Lower leg skin (tissue), 4 donors: ENCODE measurements around the gene ASIC2. TPM values are rescaled to one million over a fixed set of nuclear protein-coding genes. Genes with fewer than 3 reads are reported as not detected.

Experiments
- DNase-seq, 2 donors: peaks; one replicate each; pipeline ENCODE4 v3.0.0-alpha.2; 2019; ENCODE audit warnings: low spot score in 2 of 2
- H3K4me3 ChIP-seq: fragments of 200-600 bp; sonication (generic); 2 replicates; pipeline ENCODE4 v1.5.1; 2017; ENCODE audit warnings: mild to moderate bottlenecking, low read depth; ENCODE audit not compliant: poor library complexity, severe bottlenecking
- POLR2A ChIP-seq, 2 donors: fragments of 450-650 bp; IDR thresholded peaks; one replicate each; pipeline ENCODE4 v1.6.1; 2016 to 2017; ENCODE audit warnings: antibody characterized with exemption in 2 of 2, mild to moderate bottlenecking in 1 of 2, moderate library complexity in 1 of 2
- WGBS, 2 donors: methylation state at CpG; one replicate each; pipeline ENCODE4 v1.1.5; 2018; 5-methylcytosine and 5-hydroxymethylcytosine counted together
- intact Hi-C: fragments of 100-400 bp; cut with DNase I; formaldehyde crosslinking; loops from one replicate; pipeline ENCODE4 v1.15.0; 2023; ENCODE audit warnings: low total_unique reads
- total RNA-seq, 4 donors: library from RNA; depleted of rRNA; stranded (reverse); fragments of >200 nt; gene quantifications; one replicate each; pipeline ENCODE4 v1.1.0, GENCODE V29; 2016
- TF ChIP-seq, protein P1 (sequence below), 3 donors: fragments of 450-650 bp; IDR thresholded peaks; one replicate each; pipeline ENCODE4 v1.5.1; 2016; ENCODE audit warnings: antibody characterized with exemption in 3 of 3, mild to moderate bottlenecking in 3 of 3, moderate library complexity in 2 of 3

The ASIC2 gene
- total RNA-seq, 4 donors from 2014 or later, result 0.21 TPM; not detected in 3

DNA sequence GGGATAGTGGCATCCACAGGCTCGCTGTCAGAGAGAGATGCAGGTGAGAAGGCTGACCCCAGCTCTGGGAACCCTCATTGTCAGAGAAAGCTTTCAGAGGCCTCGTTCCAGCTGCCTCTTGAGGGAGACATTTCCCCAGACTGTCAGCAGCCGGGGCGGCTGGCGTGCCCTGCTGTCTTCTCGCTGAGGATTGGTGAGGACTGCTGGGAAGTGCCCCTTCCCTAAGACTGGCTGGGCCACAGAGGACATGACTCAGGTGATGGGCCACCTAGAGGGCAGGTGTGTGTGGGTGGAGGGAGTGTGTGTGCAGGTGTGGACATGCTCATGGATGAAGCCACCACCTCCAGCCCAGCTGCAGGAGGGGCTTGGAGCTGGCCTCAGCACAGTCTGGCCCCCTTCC is 276.2 kb downstream of the ASIC2 start:
- DNase-seq, result peak in 1 of 2 donors; percentile 76
- intact Hi-C loops, result no loop called here
- no peak overlapping the region for H3K4me3 ChIP-seq
- 83% methylated on average over 6 of the region's 6 CpGs for WGBS, 2 donors
- TF ChIP-seq, protein P1, sequence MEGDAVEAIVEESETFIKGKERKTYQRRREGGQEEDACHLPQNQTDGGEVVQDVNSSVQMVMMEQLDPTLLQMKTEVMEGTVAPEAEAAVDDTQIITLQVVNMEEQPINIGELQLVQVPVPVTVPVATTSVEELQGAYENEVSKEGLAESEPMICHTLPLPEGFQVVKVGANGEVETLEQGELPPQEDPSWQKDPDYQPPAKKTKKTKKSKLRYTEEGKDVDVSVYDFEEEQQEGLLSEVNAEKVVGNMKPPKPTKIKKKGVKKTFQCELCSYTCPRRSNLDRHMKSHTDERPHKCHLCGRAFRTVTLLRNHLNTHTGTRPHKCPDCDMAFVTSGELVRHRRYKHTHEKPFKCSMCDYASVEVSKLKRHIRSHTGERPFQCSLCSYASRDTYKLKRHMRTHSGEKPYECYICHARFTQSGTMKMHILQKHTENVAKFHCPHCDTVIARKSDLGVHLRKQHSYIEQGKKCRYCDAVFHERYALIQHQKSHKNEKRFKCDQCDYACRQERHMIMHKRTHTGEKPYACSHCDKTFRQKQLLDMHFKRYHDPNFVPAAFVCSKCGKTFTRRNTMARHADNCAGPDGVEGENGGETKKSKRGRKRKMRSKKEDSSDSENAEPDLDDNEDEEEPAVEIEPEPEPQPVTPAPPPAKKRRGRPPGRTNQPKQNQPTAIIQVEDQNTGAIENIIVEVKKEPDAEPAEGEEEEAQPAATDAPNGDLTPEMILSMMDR (IDR thresholded peaks at IDR 0.05), result no peak
- TF ChIP-seq POLR2A (IDR thresholded peaks at IDR 0.05), result no peak

DNA sequence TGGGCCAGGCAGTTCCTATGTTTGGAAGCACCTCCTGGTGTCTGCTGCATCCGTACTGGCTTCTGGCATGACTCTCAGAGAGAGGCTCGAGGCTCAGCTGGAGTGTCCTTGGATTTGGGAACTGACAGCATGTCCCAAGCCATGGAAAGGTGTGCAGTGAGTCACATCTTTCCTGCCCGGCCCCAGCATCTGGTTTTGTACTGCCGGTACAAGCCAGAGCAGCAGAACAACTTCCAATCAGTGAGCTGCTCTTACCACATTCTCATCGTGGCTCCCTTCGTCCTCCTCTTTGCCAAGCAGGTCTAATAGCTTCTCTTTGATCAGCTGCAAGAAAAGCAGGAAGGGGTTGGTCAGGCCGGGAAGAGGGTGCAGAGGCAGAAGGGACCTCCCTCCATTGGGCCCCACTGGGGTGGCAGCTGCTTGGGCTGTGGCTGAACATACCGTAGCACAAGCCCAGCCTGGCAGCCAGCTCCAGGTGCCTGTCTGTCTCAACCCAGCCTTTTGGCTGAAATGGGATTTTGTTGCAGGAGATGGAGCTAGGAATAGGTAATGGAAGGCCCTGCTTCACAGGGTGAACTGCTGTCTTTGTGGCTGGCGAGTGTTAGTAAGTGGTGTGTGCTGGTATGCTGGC is 277.3 kb downstream of the ASIC2 start:
- WGBS, 2 donors, result 49 to 66% methylated on average over 9 of the region's 9 CpGs
- no peak overlapping the region for H3K4me3 ChIP-seq
- DNase-seq, result peak in 1 of 2 donors; percentile 59
- no peak for TF ChIP-seq POLR2A (IDR thresholded peaks at IDR 0.05)
- TF ChIP-seq, protein P1 (IDR thresholded peaks at IDR 0.05), result no peak
- intact Hi-C loops, result no loop called here

DNA sequence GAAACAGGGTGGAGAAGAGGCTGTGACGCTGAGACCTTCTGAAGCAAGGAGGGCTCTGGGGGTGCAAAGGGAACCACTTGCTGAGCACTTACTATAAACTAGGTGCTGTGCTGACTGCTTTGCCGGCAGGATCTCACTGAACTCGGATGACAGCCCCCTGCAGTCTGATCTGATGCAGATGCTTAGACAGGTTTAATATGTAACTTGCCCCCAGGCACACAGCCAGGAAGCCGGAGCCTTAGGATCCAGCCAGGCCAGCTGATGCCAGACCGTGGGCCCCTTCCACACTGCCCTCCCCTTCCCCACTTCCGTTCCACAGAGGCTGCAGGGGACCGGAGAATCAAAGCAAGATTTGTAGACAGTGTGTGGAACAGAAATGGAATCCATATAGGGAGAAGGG is 278.3 kb downstream of the ASIC2 start:
- intact Hi-C loops, result no loop called here
- 70 to 82% methylated on average over 7 of the region's 7 CpGs for WGBS, 2 donors
- no peak overlapping the region for H3K4me3 ChIP-seq
- no peak for TF ChIP-seq POLR2A (IDR thresholded peaks at IDR 0.05)
- TF ChIP-seq, protein P1 (IDR thresholded peaks at IDR 0.05), result no peak
- peak in 1 of 2 donors; percentile 78 for DNase-seq

DNA sequence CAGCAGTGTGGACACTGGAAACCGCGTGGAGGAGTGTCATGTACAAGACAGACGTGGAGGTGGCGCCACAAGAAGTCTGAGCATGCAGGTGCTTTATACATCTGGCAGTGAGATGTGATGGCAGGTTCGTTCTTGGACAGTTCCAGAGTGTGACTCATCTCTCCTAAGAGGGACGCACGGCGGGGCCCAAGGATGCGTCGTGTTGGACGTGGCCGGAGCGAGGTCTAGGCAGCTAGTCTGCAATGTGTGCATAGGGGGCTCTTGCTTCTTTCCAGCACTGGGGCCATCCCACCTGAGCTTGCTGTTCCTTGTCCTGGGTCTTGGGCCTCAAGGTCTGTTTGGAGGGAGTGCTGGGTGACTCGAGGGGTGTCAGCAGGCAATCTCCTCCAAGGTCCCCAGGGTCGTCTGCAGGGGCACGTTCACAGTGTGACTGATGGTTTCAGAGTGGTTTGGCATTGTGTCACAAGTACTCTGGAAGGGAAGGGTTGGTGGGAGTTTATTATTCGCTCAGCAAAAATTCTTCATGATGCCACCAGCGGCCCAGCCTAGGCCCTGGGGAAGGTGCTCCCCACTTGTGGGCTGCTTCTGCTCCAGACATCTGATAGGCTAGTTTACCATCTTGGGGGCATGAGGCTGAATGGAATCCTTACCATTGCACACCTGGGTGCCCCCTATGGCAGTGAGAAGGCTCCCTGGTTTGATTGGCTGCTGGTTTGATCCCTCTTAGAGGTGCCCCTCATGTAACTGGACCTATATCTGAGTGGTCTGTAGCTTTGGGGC is 279.3 kb downstream of the ASIC2 start:
- DNase-seq, result peak in 1 of 2 donors; percentile 69
- no peak overlapping the region for H3K4me3 ChIP-seq
- TF ChIP-seq POLR2A (IDR thresholded peaks at IDR 0.05), result no peak
- TF ChIP-seq, protein P1 (IDR thresholded peaks at IDR 0.05), result no peak
- intact Hi-C loops, result no loop called here
- WGBS, 2 donors, result 72 to 86% methylated on average over 18 of the region's 18 CpGs

DNA sequence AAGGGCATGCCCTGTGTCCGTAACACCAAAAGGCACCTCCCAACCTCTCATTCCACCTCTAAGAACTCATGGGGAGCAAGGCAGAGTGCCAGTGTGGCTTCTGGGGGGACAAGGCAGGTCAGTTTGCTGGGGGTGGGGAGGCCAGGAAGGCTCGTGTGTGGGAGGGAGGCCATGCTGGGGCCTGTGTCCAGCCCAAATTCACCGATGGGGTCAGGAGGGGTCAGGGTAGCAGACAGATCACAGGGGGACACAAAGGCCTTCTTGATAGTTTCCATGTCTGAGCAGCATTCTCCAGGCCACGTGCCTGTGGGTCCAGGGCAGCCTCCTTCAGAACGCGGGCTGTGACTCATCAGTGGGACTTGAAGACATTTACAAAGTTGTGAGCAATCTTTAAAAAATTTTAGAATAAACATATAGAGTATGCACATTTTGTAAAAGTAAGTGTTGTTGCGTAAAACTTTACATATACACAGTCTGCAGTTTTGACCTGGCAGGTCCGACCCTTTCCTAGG is 280.5 kb downstream of the ASIC2 start:
- WGBS, 2 donors, result 73 to 75% methylated on average over 8 of the region's 8 CpGs
- no peak overlapping the region for H3K4me3 ChIP-seq
- DNase-seq, result peak in 1 of 2 donors; percentile 73
- no peak for TF ChIP-seq POLR2A (IDR thresholded peaks at IDR 0.05)
- TF ChIP-seq, protein P1 (IDR thresholded peaks at IDR 0.05), result no peak
- intact Hi-C loops, result no loop called here
